Medulla oblongata (tissue), 1 donor: Measurements from ENCODE around the gene ASIC2.
"Not testable (repeated sequence)": the region's sequence is repeated elsewhere in the genome, so short reads cannot be mapped to it uniquely, and the experiment has no call there.

Source experiments
- DNase-seq: peaks from one replicate; pipeline ENCODE4 v3.0.0-alpha.2; 2015; ENCODE audit errors: extremely low spot score

The ASIC2 gene

DNA sequence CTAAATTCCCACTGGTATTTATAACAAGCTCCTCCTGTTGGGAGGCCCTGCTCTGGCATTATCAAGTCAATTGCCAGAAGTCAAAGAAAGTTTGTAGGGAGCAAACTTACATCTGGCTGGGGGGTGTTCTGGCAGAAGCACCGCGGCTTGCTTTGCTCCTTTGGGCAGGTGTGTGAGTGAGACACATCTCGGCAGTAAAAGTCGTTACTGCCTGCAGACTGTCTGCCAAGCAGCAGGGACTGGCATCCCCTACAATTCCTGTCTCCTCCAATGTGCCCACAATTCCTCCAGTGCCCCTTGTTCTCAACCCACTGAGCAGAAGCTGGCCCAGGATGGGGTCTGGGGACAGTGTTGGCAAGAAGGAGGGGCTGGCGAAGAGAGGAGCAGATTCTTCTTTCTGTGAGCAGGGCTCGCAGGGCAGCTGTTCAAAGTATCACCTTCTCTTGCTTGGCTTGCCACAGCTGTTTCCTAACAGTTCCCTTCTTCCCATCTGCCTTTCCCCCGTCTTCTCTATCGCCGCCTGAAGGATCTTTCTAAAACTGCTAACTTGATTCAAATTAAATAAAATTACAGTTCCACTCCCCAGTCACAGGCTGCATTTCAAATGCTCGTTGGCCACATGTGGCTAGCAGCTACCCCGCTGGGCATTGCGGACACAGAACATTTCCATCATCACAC, 271.2 kb downstream of the ASIC2 start:
- DNase-seq = no peak

DNA sequence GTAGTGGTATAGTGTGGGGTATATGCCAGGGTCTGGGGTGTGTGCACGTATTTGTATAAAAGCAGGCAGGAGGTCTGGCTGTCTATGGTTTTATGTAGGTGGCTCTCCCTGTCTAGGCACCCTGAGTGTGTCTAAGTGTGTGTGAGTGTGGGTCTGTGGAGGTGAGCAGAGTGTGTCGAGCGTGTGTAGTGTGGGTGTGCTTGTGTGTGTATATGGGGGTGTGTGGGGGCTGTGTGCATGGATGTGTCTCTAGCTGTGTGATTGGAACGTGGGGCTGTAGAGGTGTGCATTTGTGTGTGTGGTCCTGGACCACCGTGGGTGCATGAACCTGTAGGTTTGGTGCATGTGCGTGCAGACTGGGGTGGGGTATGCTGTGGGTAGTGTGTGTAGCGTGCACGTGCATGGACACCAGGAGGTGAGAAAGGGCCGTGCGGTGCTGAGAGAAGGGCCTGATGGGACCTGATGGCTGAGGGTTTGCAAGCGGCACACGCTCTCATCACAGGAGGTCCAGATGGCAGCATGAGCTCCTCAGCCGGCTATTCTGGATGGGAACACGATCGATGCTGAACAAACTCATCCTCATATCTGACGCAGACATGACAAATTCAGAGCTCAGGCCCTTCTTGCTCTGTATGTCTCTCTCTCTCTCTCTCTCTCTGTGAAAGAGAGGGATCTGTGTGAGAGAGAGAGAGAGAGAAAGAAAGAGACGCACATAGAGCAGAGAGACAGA, 273.8 kb downstream of the ASIC2 start:
- DNase-seq = no peak

DNA sequence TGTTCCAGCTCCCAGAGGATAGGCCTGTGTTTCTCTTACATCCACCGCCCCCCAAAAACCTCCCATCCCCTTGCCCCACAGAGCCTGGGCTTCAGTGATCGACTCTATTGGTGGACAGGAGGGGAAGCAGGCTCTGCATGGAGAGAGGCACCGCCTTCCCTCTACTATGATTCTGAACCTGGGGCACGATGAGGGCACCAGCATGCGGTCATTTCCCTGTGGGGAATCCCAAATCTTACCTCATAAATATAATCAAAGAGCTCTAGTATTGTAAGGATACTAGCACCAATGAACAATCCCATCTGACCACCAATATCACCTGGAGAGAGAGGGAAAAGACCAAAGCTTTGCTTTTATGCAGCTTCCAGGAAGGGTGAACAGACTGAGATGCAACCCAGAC, 275.7 kb downstream of the ASIC2 start:
- DNase-seq = no peak

DNA sequence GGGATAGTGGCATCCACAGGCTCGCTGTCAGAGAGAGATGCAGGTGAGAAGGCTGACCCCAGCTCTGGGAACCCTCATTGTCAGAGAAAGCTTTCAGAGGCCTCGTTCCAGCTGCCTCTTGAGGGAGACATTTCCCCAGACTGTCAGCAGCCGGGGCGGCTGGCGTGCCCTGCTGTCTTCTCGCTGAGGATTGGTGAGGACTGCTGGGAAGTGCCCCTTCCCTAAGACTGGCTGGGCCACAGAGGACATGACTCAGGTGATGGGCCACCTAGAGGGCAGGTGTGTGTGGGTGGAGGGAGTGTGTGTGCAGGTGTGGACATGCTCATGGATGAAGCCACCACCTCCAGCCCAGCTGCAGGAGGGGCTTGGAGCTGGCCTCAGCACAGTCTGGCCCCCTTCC, 276.2 kb downstream of the ASIC2 start:
- DNase-seq = no peak

DNA sequence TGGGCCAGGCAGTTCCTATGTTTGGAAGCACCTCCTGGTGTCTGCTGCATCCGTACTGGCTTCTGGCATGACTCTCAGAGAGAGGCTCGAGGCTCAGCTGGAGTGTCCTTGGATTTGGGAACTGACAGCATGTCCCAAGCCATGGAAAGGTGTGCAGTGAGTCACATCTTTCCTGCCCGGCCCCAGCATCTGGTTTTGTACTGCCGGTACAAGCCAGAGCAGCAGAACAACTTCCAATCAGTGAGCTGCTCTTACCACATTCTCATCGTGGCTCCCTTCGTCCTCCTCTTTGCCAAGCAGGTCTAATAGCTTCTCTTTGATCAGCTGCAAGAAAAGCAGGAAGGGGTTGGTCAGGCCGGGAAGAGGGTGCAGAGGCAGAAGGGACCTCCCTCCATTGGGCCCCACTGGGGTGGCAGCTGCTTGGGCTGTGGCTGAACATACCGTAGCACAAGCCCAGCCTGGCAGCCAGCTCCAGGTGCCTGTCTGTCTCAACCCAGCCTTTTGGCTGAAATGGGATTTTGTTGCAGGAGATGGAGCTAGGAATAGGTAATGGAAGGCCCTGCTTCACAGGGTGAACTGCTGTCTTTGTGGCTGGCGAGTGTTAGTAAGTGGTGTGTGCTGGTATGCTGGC, 277.3 kb downstream of the ASIC2 start:
- no peak for DNase-seq

DNA sequence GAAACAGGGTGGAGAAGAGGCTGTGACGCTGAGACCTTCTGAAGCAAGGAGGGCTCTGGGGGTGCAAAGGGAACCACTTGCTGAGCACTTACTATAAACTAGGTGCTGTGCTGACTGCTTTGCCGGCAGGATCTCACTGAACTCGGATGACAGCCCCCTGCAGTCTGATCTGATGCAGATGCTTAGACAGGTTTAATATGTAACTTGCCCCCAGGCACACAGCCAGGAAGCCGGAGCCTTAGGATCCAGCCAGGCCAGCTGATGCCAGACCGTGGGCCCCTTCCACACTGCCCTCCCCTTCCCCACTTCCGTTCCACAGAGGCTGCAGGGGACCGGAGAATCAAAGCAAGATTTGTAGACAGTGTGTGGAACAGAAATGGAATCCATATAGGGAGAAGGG, 278.3 kb downstream of the ASIC2 start:
- DNase-seq = no peak

DNA sequence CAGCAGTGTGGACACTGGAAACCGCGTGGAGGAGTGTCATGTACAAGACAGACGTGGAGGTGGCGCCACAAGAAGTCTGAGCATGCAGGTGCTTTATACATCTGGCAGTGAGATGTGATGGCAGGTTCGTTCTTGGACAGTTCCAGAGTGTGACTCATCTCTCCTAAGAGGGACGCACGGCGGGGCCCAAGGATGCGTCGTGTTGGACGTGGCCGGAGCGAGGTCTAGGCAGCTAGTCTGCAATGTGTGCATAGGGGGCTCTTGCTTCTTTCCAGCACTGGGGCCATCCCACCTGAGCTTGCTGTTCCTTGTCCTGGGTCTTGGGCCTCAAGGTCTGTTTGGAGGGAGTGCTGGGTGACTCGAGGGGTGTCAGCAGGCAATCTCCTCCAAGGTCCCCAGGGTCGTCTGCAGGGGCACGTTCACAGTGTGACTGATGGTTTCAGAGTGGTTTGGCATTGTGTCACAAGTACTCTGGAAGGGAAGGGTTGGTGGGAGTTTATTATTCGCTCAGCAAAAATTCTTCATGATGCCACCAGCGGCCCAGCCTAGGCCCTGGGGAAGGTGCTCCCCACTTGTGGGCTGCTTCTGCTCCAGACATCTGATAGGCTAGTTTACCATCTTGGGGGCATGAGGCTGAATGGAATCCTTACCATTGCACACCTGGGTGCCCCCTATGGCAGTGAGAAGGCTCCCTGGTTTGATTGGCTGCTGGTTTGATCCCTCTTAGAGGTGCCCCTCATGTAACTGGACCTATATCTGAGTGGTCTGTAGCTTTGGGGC, 279.3 kb downstream of the ASIC2 start:
- DNase-seq = no peak

DNA sequence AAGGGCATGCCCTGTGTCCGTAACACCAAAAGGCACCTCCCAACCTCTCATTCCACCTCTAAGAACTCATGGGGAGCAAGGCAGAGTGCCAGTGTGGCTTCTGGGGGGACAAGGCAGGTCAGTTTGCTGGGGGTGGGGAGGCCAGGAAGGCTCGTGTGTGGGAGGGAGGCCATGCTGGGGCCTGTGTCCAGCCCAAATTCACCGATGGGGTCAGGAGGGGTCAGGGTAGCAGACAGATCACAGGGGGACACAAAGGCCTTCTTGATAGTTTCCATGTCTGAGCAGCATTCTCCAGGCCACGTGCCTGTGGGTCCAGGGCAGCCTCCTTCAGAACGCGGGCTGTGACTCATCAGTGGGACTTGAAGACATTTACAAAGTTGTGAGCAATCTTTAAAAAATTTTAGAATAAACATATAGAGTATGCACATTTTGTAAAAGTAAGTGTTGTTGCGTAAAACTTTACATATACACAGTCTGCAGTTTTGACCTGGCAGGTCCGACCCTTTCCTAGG, 280.5 kb downstream of the ASIC2 start:
- DNase-seq = no peak

DNA sequence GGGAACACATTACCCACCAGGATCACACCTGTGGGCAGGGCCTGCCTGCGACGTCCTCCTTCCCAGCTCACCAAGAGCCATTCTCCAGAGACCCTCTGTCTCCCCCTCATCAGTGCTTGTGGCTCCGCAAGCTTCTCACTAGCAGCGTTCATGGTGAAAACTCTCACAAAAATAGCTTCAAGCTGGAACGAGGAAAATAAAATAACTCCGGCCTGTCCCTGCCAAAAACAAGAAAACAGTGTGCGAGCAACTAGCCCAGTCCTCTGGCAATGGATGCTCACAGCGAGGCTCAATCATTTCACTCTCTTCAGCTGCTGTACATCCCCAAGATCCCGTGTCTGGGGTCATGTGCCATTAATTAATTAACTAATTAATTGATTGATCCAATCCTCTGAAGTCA, 283.5 kb downstream of the ASIC2 start:
- DNase-seq = no peak

DNA sequence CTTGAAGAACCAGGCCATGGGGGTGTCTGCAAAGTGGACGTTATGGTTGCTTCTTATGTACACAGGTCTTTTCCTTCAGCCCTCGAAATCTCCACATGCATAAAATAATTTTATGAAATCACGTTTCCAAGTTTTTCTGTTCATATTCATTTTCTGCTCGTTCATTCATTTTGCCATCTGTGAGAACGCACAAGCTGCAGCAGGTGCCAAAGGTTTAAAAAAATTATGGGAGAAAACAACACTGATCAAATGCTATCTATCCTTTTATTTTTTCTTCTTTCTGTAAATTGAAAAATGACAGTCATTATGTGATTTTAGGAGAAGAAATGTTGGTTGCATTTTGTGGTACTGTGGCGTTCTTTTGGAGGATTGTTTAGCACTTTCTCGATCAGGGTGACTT, 285.9 kb downstream of the ASIC2 start:
- no peak for DNase-seq

DNA sequence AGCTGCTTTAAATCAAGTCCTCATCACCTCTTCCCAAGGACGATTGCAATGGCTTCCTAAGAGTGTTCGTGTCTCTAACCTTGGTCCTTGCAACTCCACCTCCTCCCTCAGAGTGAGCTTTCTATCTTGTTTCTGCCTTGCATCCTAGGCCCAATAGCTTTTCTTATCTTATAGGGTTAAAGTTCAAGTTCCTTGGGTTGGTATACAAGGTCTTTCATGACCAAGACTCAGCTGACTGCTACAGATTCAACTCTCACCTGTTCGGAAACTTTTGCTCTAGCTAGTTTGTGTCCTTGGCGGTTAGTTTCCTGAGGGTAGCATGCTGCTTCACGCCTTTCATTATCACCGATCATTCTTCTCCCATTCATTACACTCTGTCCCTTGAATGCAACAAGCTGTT, 290.8 kb downstream of the ASIC2 start:
- DNase-seq = no peak

DNA sequence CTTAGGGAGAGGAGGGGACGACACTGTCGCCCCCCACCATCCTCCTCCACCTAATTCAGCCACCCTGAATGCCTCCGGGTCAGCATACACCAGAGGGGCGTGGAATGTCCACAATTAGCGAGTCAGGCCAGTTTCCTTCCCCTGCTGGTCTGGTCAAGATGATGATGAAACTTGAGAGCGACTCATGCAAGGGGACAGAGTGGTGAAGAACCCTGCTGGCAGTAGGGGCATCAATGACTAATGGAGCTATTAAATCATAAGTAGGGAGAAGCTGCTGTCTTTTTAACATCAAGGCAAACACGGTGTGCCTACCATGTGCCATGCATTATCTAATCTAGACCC, 294.2 kb downstream of the ASIC2 start:
- no peak for DNase-seq

DNA sequence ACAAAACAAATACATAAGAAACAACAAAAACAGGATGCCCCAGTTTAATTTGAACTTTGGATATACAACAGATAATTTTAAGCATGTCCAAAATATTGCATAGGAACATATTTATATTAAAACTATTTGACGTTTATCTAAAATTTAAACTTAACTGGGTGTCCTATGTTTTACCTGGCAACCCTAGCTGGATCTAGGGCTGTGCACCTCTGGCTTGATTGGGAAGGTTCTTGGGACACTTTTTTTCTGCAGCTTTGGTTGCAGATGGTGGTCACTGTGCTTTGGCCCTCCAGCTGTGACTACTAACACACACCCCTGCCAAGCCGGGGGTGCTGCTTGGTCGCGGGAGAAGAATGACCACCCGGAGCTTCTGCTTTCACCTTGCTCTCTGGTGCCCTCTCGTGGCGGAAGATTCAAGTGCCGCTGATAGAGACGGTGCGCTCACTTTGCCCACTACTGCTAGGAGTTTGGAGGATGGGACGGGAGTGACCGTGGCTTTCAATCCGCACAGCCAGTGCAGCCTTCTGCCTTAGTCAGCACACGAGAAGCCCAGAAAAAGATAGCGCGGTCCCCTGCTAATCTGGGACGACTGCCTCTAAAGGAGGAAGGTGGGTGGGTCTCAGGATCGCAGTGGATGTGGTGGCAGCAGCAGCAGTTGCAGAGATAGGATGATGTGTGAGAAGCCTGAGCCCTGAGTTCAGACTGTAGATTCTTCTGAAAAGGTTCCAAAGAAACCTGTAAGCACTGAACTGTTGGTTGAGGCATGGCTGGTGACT, 294.8 kb downstream of the ASIC2 start:
- peak; percentile 72 for DNase-seq

DNA sequence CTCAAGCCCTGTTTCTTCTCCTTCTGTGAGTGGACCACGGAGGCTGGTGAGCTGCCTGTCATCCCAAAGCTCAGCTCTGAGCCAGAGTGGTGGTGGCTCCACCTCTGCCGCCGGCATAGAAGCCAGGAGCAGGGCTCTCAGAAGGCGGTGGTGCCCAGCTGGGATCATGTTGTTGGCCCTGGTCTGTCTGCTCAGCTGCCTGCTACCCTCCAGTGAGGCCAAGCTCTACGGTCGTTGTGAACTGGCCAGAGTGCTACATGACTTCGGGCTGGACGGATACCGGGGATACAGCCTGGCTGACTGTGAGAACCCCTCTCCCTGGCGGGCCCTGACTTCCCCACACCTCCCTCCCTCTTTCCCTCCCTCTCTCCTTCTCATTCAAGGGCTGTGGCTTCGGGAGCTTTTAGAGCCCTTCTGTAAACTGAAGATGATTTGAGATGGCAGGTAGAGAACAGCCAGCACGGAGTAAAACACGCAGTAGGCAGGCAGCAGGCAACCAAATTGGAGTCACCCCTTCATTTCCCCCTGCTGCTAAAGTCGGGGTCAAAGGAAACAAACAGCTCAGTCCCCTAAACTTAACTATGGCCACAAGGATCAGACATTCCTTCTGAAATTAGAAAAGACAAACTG, 297.6 kb downstream of the ASIC2 start:
- DNase-seq = no peak

DNA sequence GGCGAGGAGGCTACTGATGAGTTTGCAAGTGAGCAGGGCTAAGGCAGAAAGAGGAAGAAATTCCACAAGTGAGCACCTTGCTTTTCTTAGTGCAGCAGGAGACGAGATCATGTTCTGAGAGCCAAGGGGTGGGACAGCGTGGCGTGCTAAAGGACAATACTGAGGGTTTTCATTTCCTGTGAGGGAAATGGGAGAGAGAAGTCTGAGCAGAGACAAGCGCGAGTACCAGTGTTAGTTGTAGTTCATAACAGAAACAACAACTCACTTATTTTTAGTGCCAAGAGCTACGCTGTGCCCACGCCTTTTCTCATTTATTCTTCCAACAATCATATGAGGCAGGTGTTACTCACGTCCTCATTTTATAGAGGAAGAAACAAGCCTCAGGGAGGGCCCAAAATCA, 299.1 kb downstream of the ASIC2 start:
- DNase-seq = no peak

DNA sequence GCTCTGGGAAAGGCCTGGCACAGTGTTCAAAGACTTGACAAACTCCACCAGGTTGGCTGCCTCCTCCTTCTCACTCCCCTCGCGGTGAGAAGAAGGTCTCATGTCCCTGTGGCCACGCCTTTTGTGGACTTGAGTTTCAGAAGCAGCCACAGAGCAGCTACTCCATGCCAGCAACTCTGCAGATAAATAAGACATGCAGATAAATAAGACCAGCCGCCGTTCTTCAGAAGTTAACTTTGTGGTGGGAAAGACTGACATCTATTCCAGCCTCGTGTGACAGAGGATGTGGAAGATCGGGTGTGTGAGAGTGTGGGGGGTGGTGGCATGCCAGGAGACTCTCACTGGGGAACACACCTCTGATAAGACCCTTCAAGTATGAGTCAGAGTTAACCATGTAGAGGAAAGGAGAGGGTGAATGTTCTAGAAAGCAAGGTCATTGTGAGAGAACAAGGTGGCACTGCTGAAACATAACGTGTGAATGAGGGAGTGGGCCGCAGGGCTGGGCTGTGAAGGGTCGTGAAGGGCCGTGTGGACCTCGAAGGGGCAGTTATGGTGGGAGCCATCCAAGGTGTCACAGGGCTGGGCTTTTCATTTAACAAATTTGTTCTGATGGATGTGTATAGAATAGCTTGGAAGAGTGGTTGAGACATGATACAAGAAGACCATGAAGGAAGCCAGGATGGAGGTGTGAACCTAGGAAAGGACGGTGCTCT, 300.6 kb downstream of the ASIC2 start:
- no peak for DNase-seq

DNA sequence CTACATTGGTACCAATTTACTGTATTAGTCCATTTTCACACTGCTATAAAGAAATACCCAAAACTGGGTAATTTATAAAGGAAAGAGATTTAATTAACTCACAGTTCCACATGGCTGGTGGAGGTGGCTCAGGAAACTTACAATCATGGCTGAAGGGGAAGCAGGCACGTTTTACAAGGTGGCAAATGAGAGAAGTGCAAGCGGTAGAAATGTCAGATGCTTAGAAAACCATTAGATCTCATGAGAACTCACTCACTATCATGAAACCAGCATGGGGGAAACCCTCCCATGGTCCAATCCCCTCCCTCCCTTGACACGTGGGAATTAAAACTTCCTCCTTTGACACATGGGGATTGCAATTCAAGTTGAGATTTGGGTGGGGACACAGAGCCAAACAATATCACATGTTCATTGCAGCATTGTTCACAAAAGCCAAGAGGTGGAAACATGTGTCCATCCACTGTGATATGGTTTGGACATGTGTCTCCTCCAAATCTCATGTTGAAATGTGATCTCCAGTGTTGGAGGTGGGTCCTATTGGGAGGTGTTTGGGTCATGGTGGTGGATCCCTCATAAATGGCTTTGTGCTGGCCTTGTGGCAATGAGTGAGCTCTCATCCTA, 304.5 kb downstream of the ASIC2 start:
- no peak for DNase-seq

DNA sequence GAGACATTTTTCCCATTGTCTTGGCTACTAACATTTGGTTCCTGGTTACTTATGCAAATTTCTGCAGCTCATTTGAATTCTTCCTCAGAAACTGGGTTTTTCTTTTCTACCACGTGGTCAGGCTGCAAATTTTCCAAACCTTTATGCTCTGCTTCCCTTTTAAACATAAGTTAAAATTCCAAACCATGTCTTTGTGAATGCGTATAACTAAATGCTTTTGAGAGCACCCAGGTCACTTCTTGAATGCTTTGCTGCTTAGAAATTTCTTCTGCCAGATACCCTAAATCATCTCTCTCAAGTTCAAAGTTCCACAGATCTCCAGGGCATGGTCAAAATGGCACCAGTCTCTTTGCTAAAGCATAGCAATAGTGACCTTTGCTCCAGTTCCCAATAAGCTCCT, 305.2 kb downstream of the ASIC2 start:
- DNase-seq = not testable (repeated sequence)

DNA sequence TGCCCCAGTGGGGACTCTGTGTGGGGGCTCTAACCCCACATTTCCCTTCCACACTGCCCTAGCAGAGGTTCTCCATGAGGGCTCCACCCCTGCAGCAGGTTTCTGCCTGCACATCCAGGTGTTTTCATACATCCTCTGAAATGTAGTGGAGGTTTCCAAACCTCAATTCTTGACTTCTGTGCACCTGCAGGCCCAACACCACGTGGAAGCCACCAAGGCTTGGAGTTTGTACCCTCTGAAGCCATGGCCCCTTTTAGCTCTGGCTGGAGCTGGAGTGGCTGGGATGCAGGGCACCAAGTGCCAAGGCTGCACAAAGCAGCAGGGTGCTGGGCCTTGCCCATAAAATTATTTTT, 305.7 kb downstream of the ASIC2 start:
- not testable (repeated sequence) for DNase-seq
